ENCODE data around the gene FOXL3.

Gene FOXL3

DNA sequence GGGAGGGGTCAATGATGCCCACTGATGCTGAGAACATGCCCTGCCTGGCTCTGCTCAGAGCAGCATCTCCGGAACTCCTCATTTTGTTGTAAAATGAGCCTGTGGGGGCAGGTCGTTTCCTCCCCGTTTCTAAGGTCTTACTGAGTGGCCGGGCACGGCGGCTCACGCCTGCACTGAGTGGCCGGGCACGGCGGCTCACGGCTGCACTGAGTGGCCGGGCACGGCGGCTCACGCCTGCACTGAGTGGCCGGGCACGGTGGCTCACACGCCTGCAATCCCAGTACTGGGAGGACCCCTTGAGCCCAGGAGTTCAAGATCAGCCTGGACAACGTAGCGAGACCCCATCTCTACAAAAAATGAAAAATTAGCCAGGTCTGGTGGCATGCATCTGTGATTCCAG lies 39.0 kb upstream of the FOXL3 start:
- Histone ChIP-seq H2AFZ (ENCODE audit: low read depth, low read length) (no peak overlapping the region), H3K4me2 (ENCODE audit: low read length) (no peak overlapping the region), H3K4me1 (ENCODE audit: low read length) (no peaks in the 10 kb centered on the region), H3K4me3 (ENCODE audit: low read length) (no peak overlapping the region), H4K20me1 (ENCODE audit: insufficient read depth, low read length) (no peaks in the 10 kb centered on the region), H3K27ac (ENCODE audit: low read length) (no peak overlapping the region), H3K9me3 (ENCODE audit: insufficient read depth, low read length) (no peaks in the 10 kb centered on the region), H3K79me2 (ENCODE audit: low read length) (no peaks in the 10 kb centered on the region), H3K27me3 (ENCODE audit: low read depth, low read length) (no peaks in the 10 kb centered on the region), H3K9ac (ENCODE audit: low read length) (no peak overlapping the region), H3K36me3 (replicated peaks; ENCODE audit: low read depth, low read length) (no peaks in the 10 kb centered on the region)
- no peak for TF ChIP-seq EZH2phosphoT487 (IDR thresholded peaks at IDR 0.05; ENCODE audit: low read depth)
- TF ChIP-seq, protein P1, sequence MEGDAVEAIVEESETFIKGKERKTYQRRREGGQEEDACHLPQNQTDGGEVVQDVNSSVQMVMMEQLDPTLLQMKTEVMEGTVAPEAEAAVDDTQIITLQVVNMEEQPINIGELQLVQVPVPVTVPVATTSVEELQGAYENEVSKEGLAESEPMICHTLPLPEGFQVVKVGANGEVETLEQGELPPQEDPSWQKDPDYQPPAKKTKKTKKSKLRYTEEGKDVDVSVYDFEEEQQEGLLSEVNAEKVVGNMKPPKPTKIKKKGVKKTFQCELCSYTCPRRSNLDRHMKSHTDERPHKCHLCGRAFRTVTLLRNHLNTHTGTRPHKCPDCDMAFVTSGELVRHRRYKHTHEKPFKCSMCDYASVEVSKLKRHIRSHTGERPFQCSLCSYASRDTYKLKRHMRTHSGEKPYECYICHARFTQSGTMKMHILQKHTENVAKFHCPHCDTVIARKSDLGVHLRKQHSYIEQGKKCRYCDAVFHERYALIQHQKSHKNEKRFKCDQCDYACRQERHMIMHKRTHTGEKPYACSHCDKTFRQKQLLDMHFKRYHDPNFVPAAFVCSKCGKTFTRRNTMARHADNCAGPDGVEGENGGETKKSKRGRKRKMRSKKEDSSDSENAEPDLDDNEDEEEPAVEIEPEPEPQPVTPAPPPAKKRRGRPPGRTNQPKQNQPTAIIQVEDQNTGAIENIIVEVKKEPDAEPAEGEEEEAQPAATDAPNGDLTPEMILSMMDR (IDR thresholded peaks at IDR 0.05; ENCODE audit: low read depth, low read length) = no peak

GRCh38 chr7:251446-252175 lies 38.4 kb upstream of the FOXL3 start:
- H4K20me1 ChIP-seq (ENCODE audit: insufficient read depth, low read length) = no peaks in the 10 kb centered on the region
- no peaks in the 10 kb centered on the region for H3K36me3 ChIP-seq (replicated peaks; ENCODE audit: low read depth, low read length)
- no peak overlapping the region for H3K27ac ChIP-seq (ENCODE audit: low read length)
- no peak overlapping the region for H3K4me3 ChIP-seq (ENCODE audit: low read length)
- H3K79me2 ChIP-seq (ENCODE audit: low read length) = no peaks in the 10 kb centered on the region
- no peaks in the 10 kb centered on the region for H3K4me1 ChIP-seq (ENCODE audit: low read length)
- no peak overlapping the region for H2AFZ ChIP-seq (ENCODE audit: low read depth, low read length)
- no peak overlapping the region for H3K9ac ChIP-seq (ENCODE audit: low read length)
- no peaks in the 10 kb centered on the region for H3K27me3 ChIP-seq (ENCODE audit: low read depth, low read length)
- TF ChIP-seq, protein P1 (IDR thresholded peaks at IDR 0.05; ENCODE audit: low read depth, low read length) = no peak
- no peak for TF ChIP-seq EZH2phosphoT487 (IDR thresholded peaks at IDR 0.05; ENCODE audit: low read depth)
- H3K9me3 ChIP-seq (ENCODE audit: insufficient read depth, low read length) = no peaks in the 10 kb centered on the region
- H3K4me2 ChIP-seq (ENCODE audit: low read length) = no peak overlapping the region

DNA sequence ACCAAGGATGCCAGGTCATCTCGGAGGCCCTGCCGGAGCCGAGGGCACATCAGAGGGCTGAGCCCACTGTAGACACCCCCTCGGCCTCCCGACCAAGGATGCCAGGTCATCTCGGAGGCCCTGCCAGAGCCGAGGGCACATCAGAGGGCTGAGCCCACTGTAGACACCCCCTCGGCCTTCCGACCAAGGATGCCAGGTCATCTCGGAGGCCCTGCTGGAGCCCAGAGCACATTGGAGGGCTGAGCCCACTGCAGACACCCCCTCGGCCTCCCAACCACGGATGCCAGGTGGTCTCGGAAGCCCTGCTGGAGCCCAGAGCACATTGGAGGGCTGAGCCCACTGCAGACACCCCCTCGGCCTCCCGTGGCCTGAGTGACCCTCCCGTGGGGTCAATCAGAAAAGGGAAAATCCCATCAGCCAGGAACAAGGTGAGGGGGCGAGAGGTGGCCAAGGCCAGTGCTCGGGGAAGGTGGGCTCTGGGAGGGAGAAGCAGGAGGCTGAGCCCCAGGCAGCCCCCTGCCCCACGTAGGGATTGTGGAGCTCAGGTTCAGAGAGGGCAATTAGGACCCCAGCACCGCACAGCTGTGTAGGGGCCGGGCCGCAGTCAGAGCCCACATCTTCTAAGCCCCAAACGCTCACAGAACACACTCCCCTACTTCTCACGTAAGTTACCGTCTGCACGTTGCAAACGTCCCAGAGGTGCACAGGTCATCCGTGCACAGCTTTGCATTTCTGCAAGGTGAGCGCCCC lies 37.6 kb upstream of the FOXL3 start:
- no peak for TF ChIP-seq EZH2phosphoT487 (IDR thresholded peaks at IDR 0.05; ENCODE audit: low read depth)
- TF ChIP-seq, protein P1 (IDR thresholded peaks at IDR 0.05; ENCODE audit: low read depth, low read length) = no peak
- H3K9me3 ChIP-seq (ENCODE audit: insufficient read depth, low read length) = no peaks in the 10 kb centered on the region
- no peaks in the 10 kb centered on the region for H3K36me3 ChIP-seq (replicated peaks; ENCODE audit: low read depth, low read length)

GRCh38 chr7:252981-253380 lies 37.0 kb upstream of the FOXL3 start:
- Histone ChIP-seq H3K36me3 (replicated peaks; ENCODE audit: low read depth, low read length) (no peaks in the 10 kb centered on the region), H2AFZ (ENCODE audit: low read depth, low read length) (no peak overlapping the region), H3K79me2 (ENCODE audit: low read length) (no peaks in the 10 kb centered on the region), H3K9me3 (ENCODE audit: insufficient read depth, low read length) (no peaks in the 10 kb centered on the region), H4K20me1 (ENCODE audit: insufficient read depth, low read length) (no peaks in the 10 kb centered on the region), H3K4me2 (ENCODE audit: low read length) (no peak overlapping the region), H3K27ac (ENCODE audit: low read length) (no peak overlapping the region), H3K27me3 (ENCODE audit: low read depth, low read length) (no peaks in the 10 kb centered on the region), H3K4me1 (ENCODE audit: low read length) (no peaks in the 10 kb centered on the region), H3K4me3 (ENCODE audit: low read length) (no peak overlapping the region), H3K9ac (ENCODE audit: low read length) (no peak overlapping the region)
- TF ChIP-seq EZH2phosphoT487 (IDR thresholded peaks at IDR 0.05; ENCODE audit: low read depth) = no peak
- TF ChIP-seq, protein P1 (IDR thresholded peaks at IDR 0.05; ENCODE audit: low read depth, low read length) = no peak

More for the DNA sequence above, 37.6 kb upstream of the FOXL3 start:
- Histone ChIP-seq H3K9ac (ENCODE audit: low read length) (no peak overlapping the region), H3K4me3 (ENCODE audit: low read length) (no peak overlapping the region), H3K4me1 (ENCODE audit: low read length) (no peaks in the 10 kb centered on the region), H3K27ac (ENCODE audit: low read length) (no peak overlapping the region), H3K27me3 (ENCODE audit: low read depth, low read length) (no peaks in the 10 kb centered on the region), H3K79me2 (ENCODE audit: low read length) (no peaks in the 10 kb centered on the region), H2AFZ (ENCODE audit: low read depth, low read length) (no peak overlapping the region), H3K4me2 (ENCODE audit: low read length) (no peak overlapping the region), H4K20me1 (ENCODE audit: insufficient read depth, low read length) (no peaks in the 10 kb centered on the region)
